LoVo (cell line): ENCODE measurements around the gene SCAANT1.

Experiments
- DNase-seq: peaks from one replicate; pipeline ENCODE4 v3.0.0-alpha.2; 2016; ENCODE audit warnings: low spot score

Gene SCAANT1

GRCh38 chr3:63900459-63900858 is 11.7 kb downstream of the SCAANT1 start:
- no peak for DNase-seq

- DNase-seq: no peak
These were observed 12.2 kb downstream of the SCAANT1 start for GRCh38 chr3:63900010-63900409.

- no peak for DNase-seq
These were observed 15.7 kb downstream of the SCAANT1 start for GRCh38 chr3:63896332-63897030.

- no peak for DNase-seq
These were observed 16.6 kb downstream of the SCAANT1 start for GRCh38 chr3:63895422-63896189.

GRCh38 chr3:63892773-63893352 is 19.3 kb downstream of the SCAANT1 start:
- no peak for DNase-seq

- no peak for DNase-seq
These were observed 20.7 kb downstream of the SCAANT1 start for GRCh38 chr3:63891518-63891917.

GRCh38 chr3:63886858-63887257 is 25.3 kb downstream of the SCAANT1 start:
- no peak for DNase-seq

GRCh38 chr3:63880653-63881052 is 31.5 kb downstream of the SCAANT1 start:
- no peak for DNase-seq

GRCh38 chr3:63878394-63879060 is 33.7 kb downstream of the SCAANT1 start:
- DNase-seq: no peak

- no peak for DNase-seq
These were observed 34.3 kb downstream of the SCAANT1 start for GRCh38 chr3:63877737-63878393.

- DNase-seq: no peak
These were observed 35.9 kb downstream of the SCAANT1 start for GRCh38 chr3:63876260-63876659.

- DNase-seq: no peak
These were observed 36.7 kb downstream of the SCAANT1 start for GRCh38 chr3:63875510-63875909.

- no peak for DNase-seq
These were observed 37.4 kb downstream of the SCAANT1 start for GRCh38 chr3:63874769-63875168.

GRCh38 chr3:63872135-63872924 is 39.9 kb downstream of the SCAANT1 start:
- peak; percentile 22 for DNase-seq

- DNase-seq: no peak
These were observed 41.6 kb downstream of the SCAANT1 start for GRCh38 chr3:63870615-63871005.

- no peak for DNase-seq
These were observed 42.1 kb downstream of the SCAANT1 start for GRCh38 chr3:63869940-63870614.

GRCh38 chr3:63867225-63867624 is 45.0 kb downstream of the SCAANT1 start:
- DNase-seq: no peak

- DNase-seq: no peak
These were observed 47.2 kb downstream of the SCAANT1 start for GRCh38 chr3:63864965-63865327.

GRCh38 chr3:63864008-63864964 is 47.9 kb downstream of the SCAANT1 start:
- DNase-seq: peak; percentile 15
